HG03135 (cell line): ENCODE measurements around the gene ATP13A3.
"Not testable (repeated sequence)": the region's sequence is repeated elsewhere in the genome, so short reads cannot be mapped to it uniquely, and the experiment has no call there.

ENCODE experiments used
- ATAC-seq: cut with Tn5 transposase; IDR thresholded peaks from one replicate; pipeline ENCODE4 v1.9.1; 2021; ENCODE audit warnings: mild to moderate bottlenecking, moderate library complexity; ENCODE audit not compliant: unreplicated experiment

The ATP13A3 gene

GRCh38 chr3:194500198-194500597, 13.4 kb upstream of the ATP13A3 start:
- no peak for ATAC-seq

DNA sequence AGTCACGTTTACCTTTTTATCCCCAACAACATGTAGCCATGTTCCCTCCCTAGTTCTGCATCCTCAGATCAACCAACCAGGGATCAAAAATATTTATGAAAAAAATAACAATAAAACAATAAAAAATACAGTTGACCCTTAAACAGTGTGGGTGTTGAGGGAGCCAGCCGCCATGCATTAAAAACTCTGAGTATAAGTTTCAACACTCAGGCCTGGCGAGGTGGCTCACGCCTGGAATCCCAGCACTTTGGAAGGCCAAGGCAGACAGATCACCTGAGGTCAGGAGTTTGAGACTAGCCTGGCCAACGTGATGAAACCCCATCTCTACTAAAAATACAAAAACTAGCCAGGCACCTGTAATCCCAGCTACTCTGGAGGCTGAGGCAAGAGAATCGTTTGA, 12.7 kb upstream of the ATP13A3 start:
- ATAC-seq, result not testable (repeated sequence)

GRCh38 chr3:194497799-194498575, 11.2 kb upstream of the ATP13A3 start:
- ATAC-seq, result no peak

GRCh38 chr3:194496217-194496919, 9.6 kb upstream of the ATP13A3 start:
- no peak for ATAC-seq

GRCh38 chr3:194494951-194495374, 8.2 kb upstream of the ATP13A3 start:
- ATAC-seq, result no peak

DNA sequence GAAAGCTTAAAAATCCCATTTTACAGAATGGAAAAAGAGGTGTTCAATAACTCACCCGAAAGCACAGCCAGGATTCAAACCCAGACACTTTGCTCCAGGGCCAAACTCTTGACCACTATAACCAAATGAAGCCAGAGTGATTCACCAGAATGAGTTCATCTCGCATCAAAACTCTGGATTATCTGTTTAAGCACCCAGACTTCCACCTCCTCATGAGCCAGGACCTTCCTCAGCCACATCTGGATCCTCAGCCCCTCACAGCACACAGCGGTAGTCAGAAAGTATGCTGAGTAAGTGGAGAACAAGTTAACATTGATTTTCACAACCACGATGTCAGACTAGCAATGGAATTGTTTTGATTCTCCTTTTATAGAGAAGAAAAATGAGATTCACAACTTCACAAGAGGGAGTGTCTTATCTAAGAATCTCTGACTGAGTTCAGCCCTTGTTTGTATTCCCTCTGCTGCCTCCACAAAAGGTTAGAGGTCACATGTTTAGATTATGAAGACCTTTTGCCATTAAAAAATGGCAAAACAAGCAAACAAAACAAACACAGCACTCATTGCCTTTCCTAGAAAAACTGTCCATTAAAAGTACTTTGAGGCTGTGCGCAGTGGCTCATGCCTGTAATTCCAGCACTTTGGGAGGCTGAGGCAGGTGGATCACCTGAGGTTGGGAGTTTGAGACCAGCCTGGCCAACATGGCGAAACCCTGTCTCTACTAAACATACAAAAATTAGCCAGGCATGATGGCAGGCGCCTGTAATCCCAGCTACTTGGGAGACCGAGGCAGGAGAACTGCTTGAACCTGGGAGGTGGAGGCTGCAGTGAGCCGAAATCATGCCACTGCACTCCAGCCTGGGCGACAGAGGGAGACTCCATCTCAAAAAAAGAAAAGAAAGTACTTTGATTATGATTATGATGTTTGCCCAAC, 7.5 kb upstream of the ATP13A3 start:
- not testable (repeated sequence) for ATAC-seq

- no peak for ATAC-seq
These were observed 5.2 kb upstream of the ATP13A3 start for GRCh38 chr3:194492001-194492400.

DNA sequence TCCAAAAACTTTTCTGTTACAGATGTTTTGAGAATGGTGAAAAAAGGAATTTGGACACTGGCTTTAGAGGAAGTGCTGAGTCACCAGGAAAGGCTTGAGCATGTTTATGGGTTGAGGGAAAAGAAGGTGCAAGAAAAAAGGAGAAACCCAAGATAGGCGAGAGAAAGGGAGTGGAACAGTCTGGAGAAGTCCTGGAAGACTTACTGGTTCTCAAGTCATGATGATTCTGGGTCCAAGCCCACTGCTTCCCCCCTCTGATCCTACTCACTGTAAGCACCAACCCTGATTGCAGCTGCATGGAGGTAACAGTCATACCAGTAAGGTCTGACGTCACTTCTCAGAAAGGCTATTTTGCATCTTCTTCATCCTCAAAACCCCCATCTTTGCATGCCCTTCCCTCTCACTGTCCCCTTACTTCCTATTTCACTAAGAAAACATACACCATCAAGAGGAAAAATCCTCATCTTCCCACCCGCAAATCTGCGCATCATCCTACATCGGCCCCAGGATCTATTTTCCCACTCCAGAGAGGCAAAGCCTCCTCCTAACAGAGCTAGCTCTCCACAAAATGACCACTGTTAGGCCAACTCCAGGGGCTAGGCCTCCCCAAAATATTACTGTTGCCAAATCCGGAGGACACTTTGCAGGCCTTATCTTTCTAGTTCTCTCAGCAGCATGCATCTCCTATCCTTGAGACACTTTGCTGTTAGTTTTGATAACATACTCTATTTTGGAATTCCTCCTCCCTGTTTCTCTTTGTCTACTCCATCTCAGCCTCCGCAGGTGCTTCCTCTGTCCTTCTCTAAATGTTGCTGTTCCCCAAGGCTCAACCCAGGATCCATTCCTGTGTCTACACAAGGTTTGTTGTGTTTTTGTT, 3.2 kb upstream of the ATP13A3 start:
- peak; percentile 23 for ATAC-seq

DNA sequence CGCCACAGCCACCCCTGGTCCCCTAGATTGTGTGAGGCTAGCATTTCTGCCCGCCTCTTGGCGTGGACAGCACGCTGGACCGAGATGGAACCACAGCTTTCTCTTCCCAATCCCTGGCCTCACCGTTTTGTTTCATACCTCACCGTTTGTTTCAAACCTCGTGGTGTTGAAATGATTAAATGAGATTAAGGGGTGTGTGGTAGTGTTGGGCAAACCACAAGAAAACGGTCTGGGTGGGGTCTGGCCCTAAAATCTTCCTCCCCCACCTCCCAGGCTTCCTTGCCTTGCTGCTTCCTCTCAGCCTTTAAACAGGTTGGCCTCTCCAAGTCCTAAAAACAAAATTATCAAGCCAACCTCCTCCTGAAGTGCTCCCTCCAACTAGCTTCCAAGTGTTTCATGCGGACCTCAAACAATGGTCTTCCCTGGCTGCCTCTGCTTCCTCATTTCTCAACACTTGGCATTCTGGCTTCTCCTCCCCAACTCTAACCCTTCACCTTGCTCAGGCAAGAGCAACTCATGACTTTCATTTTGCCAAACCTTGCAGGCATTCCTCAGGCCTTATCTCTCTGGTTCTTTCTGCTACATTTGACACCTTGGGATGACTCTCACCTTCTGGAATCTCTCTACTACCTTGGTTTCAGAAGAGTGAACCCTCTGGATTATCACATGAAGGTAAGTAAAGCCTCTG, 1.4 kb upstream of the ATP13A3 start:
- no peak for ATAC-seq

- peak; percentile 21 for ATAC-seq
These were observed 670 bp upstream of the ATP13A3 start for GRCh38 chr3:194487289-194488054.

DNA sequence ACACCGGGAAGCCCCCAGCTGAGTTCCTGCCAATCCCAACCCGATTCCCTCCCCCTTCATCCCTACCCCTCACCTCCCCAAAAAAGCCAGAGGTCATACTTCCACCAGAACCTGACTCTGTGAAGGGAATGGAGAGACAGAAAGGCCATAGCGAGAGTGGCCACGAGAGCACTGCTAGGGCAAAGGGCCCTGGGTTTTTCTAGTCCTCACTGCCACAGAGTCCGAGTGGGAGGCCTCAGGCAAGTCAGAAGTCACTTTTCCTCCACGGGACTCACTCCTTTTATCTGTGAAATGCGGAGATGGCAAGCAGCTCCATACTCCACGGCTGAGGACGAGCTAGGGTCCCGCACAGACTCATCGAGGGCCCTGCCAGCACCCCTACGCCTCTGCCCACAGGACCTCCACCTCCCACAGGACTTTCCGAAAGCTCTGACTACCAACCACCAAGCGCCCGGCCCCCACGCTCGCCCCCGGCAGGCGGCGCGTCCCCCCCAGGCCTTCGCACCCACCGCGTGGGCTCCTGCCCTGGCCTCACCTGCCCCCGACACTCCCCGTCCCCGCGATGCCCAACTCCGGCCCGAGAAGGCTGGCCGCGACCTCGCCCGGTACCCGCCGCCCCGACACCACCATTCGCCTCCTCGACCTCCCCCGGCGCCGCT, 792 bp downstream of the ATP13A3 start:
- peak; percentile 22 for ATAC-seq

DNA sequence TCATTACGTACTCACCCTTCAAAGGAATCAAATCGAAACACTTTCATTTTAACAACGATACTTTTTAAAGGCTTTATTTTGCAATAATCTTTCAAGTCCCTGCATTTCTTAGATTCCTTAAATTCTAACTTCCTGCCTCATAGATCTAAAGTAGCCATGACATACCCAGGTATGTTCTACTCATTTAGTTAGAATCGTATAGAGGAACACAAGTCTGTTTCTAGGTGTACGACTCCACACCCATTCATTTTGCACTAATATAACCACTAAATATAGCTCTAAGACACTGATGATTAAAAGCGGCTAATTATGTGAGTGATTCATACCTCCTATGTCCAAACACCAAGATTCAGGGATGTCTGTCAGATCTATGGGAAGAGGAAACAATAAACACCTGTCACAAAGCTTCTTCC, 1.3 kb downstream of the ATP13A3 start:
- no peak for ATAC-seq

DNA sequence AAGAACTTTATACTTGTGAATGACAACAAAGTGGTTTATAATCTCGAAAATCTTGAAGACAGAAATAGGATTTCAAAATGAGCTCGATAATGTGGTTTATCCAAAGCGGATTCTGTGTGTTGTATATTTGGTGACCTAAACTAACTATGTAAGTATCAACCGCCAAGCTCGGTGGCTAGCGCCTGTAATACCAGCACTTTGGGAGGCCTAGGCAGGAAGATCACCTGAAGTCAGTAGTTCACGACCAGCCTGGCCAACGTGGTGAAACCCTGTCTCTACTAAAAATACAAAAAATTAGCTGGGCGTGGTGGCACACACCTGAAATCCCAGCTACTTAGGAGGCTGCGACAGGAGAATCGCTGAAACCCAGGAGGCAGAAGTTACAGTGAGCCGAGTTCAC, 2.2 kb downstream of the ATP13A3 start:
- ATAC-seq, result no peak

DNA sequence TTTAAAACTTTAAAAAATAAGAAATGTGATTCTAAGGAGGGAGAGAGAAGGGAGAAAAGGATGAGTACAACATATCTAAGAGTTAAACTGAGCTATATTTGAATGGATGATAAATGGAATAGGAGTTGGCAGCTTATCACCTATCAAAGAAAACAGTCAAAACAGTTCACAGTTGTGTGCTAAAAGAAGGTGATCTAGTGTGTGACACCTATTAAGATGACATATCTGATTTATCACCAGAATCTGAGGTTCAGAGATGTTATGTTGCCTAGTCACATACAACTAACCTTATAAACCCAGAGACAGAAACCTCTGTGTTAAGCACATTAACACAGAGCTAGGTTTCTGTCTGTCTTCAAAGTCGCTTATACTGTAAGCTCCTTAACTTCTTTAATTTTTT, 3.0 kb downstream of the ATP13A3 start:
- no peak for ATAC-seq

- not testable (repeated sequence) for ATAC-seq
These were observed 4.0 kb downstream of the ATP13A3 start for GRCh38 chr3:194482830-194483229.

- no peak for ATAC-seq
These were observed 4.6 kb downstream of the ATP13A3 start for GRCh38 chr3:194482196-194482593.

- no peak for ATAC-seq
These were observed 5.1 kb downstream of the ATP13A3 start for GRCh38 chr3:194481525-194482195.

DNA sequence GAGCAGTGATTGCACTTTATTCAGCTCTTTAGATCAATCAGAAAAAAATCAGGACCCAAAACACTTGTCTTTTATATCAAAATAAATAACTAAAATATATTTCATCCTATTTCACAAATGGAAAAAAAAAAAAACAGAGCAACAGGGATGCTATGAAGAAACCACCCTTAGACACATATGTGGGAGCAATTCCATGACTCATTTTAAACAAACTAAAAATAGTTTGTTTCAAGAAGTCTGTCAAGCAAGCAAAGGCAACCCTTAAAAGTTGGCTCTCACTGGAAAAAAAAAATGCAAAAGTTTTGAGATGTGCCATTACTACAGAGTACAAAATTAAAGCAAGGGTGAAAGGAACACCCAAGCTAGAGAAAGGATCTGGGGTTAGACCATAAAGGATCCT, 5.7 kb downstream of the ATP13A3 start:
- no peak for ATAC-seq
